Measurements from ENCODE around the gene ALOX15B. TPM values are rescaled to one million over a fixed set of nuclear protein-coding genes. Genes with fewer than 3 reads are reported as not detected.

Gene ALOX15B
- total RNA-seq, 1 experiment from 2014 or later = 0.30 TPM

GRCh38 chr17:8001976-8002720 lies 36.7 kb upstream of the ALOX15B start, which contains the start of gene GUCY2D:
GUCY2D (plus strand) TSS chr17:8002615; CDS start chr17:8003048, 433 bp downstream.
- ATAC-seq (no peak), DNase-seq (ENCODE audit: low read depth, low spot score) (no peak)
- intact Hi-C loops (cut with micrococcal nuclease) = no loop called here
- no peaks in the 10 kb centered on the region for H3K36me3 ChIP-seq (ENCODE audit: control insufficient read depth in 1 of 2, insufficient read depth in 2 of 2, low read length in 2 of 2)
- no peak within 1 kb of the TSS for H3K9ac ChIP-seq (ENCODE audit: low read length)
- H3K4me2 ChIP-seq (ENCODE audit: low read length) = no peak within 1 kb of the TSS
- H3K9me3 ChIP-seq (ENCODE audit: control insufficient read depth in 1 of 2, insufficient read depth in 1 of 2, low read depth in 1 of 2, low read length in 2 of 2) = no peaks in the 10 kb centered on the region
- ChIA-PET RAD21 (ENCODE audit: low non-redundant PET in 1 of 2, low total read pairs in 2 of 2, uncharacterized antibody in 2 of 2, unreplicated experiment in 2 of 2) (no interaction called here), CTCF (interaction anchor here (0.8 to 1.9 kb wide), 4 partner anchors 12 to 39 kb away, joined by 4 to 9 read pairs (median 6); no protein-coding TSS in a partner anchor), POLR2A (interaction anchor here (0.6 to 1.2 kb wide), 3 partner anchors 26 to 171 kb away, joined by 3 read pairs; partner anchors contain the start of gene NAA38)
- no peaks in the 10 kb centered on the region for H3K79me2 ChIP-seq (ENCODE audit: insufficient read depth, low read length)
- no peak within 1 kb of the TSS for H3K4me3 ChIP-seq (replicated peaks in 1 of 2; ENCODE audit: low read depth in 1 of 2, low read length in 2 of 2)
- H3K27ac ChIP-seq (ENCODE audit: low read depth, low read length) = peak within 1 kb of the TSS; percentile 13; the same call in 1 of the 2 replicates
- no peaks in the 10 kb centered on the region for H4K20me1 ChIP-seq (ENCODE audit: insufficient read depth)
- H3K4me1 ChIP-seq (ENCODE audit: control insufficient read depth in 1 of 2, insufficient read depth in 2 of 2, low read length in 2 of 2) = peaks cover 3 to 17% of the 10 kb centered on the region in 2 experiments; a peak in 3 of 4 replicates
- H2AFZ ChIP-seq (ENCODE audit: low read depth, low read length, poor library complexity, severe bottlenecking) = no peak within 1 kb of the TSS
- BruUV-seq (replicated peaks) = no TSS peak
- no peaks in the 10 kb centered on the region for H3K27me3 ChIP-seq (ENCODE audit: insufficient read depth, low read length)
- no peaks in the 10 kb centered on the region for H3K9me2 ChIP-seq (ENCODE audit: insufficient read depth)
- TF ChIP-seq YY1 (IDR thresholded peaks at IDR 0.05; ENCODE audit: extremely low read depth, insufficient replicate concordance, low read depth, low read length) = no peak
- no peak for TF ChIP-seq SP1 (IDR thresholded peaks at IDR 0.05; ENCODE audit: low read depth)
- no peak for TF ChIP-seq CBX3 (IDR thresholded peaks at IDR 0.05; ENCODE audit: low read depth)
- no peak for TF ChIP-seq EZH2phosphoT487 (IDR thresholded peaks at IDR 0.05; ENCODE audit: borderline replicate concordance)
- no peak for TF ChIP-seq FOSL1 (IDR thresholded peaks at IDR 0.05; ENCODE audit: low read depth)
- no peak for TF ChIP-seq MAX (IDR thresholded peaks at IDR 0.05)
- TF ChIP-seq POLR2AphosphoS5 (IDR thresholded peaks at IDR 0.05; ENCODE audit: low read depth, low read length) = no peak
- TF ChIP-seq CTCF (IDR thresholded peaks at IDR 0.05 in 2 of 3, conservative IDR thresholded peaks at IDR 0.05 in 1 of 3; ENCODE audit: borderline replicate concordance in 1 of 3, insufficient read depth in 1 of 3, low read depth in 2 of 3, low read length in 2 of 3) = no peak
- no peak for TF ChIP-seq TCF7L2 (IDR thresholded peaks at IDR 0.05; ENCODE audit: borderline replicate concordance, extremely low read depth, insufficient read depth, insufficient read length)
- TF ChIP-seq JUND (IDR thresholded peaks at IDR 0.05) = no peak
- TF ChIP-seq POLR2A (IDR thresholded peaks at IDR 0.05; ENCODE audit: borderline replicate concordance, extremely low read depth, insufficient read depth, insufficient read length) = no peak
- TF ChIP-seq SIN3A (IDR thresholded peaks at IDR 0.05; ENCODE audit: low read depth) = no peak

Measured in HCT116 (cell line).